Colonic mucosa (tissue), 4 donors: Measurements from ENCODE around the gene NEAT1. TPM values are rescaled to one million over a fixed set of nuclear protein-coding genes. Genes with fewer than 3 reads are reported as not detected.
A peak's percentile ranks its signal among the peaks of the same experiment; 100 is the strongest.
"Not testable (repeated sequence)": the region's sequence is repeated elsewhere in the genome, so short reads cannot be mapped to it uniquely, and the experiment has no call there.

Experiments used
- DNase-seq: peaks from one replicate; pipeline ENCODE4 v3.0.0-alpha.2; 2020
- H3K27ac ChIP-seq: fragments of 200-600 bp; one replicate; pipeline ENCODE4 v1.8.0; 2021
- H3K27me3 ChIP-seq: fragments of 200-600 bp; one replicate; pipeline ENCODE4 v1.8.0; 2021
- H3K36me3 ChIP-seq: fragments of 200-600 bp; one replicate; pipeline ENCODE4 v1.8.0; 2021
- H3K4me1 ChIP-seq: fragments of 200-600 bp; one replicate; pipeline ENCODE4 v1.8.0; 2021; ENCODE audit warnings: mild to moderate bottlenecking
- H3K4me3 ChIP-seq: fragments of 200-600 bp; one replicate; pipeline ENCODE4 v1.8.0; 2021
- H3K9ac ChIP-seq, 2 donors: one replicate each; pipeline ENCODE4 v1.7.0; 2013; ENCODE audit warnings: control low read depth in 2 of 2, low read depth in 2 of 2, low read length in 2 of 2
- H3K9me3 ChIP-seq: fragments of 200-600 bp; one replicate; pipeline ENCODE4 v1.8.0; 2021
- CTCF ChIP-seq: fragments of 200-600 bp; IDR thresholded peaks from one replicate; pipeline ENCODE4 v1.8.0; 2022; ENCODE audit warnings: antibody characterized with exemption, mild to moderate bottlenecking
- intact Hi-C: fragments of 100-400 bp; cut with DNase I; formaldehyde crosslinking; loops from one replicate; pipeline ENCODE4 v1.14.1; 2022
- total RNA-seq, 2 donors: library from RNA; stranded (reverse); fragmentation: NEBNext Ultra II Directional in 1 of 2; extraction: Animal tissue kit (Norgen Biotek cat#: 25700) in 1 of 2; gene quantifications; one replicate each; pipeline ENCODE4 v1.2.1, GENCODE V29; 2021
- donor health status: healthy.
- donor health status: DM: no; HTN: no; CAD: no.
- donor health status: DM: no; HTN: no; CAD: no.

Gene NEAT1
- total RNA-seq, 2 donors from 2014 or later = 269 to 502 TPM

DNA sequence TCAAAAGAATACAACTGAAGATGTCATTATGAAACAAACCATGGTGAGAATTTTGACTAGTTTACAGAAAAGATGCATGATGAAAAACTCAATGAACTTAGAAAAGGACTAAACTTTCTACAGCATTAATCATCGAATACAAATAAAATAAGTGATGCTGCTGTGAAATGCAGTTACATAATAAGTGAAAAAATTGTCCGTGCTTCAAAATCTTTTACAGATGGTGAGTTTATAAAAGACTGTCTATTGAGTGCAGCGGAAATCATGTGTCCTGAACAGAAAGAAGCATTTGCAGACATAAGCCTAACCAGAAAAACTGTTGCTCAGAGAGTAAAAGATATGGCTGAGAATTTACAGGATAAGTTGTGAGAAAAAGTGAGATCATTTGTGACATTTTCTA, 33.8 kb downstream of the NEAT1 start:
- Histone ChIP-seq H3K9ac (no peak overlapping the region), H3K36me3 (no peaks in the 10 kb centered on the region), H3K27ac (no peak overlapping the region), H3K4me1 (no peaks in the 10 kb centered on the region), H3K4me3 (no peak overlapping the region), H3K9me3 (no peaks in the 10 kb centered on the region), H3K27me3 (no peaks in the 10 kb centered on the region)
- no peak for TF ChIP-seq CTCF
- intact Hi-C loops = no loop called here
- no peak for DNase-seq

- H3K27ac ChIP-seq = no peak overlapping the region
- intact Hi-C loops = no loop called here
- H3K4me3 ChIP-seq = no peak overlapping the region
- no peaks in the 10 kb centered on the region for H3K36me3 ChIP-seq
- DNase-seq = no peak
- no peak for TF ChIP-seq CTCF
- no peaks in the 10 kb centered on the region for H3K4me1 ChIP-seq
- H3K9me3 ChIP-seq = no peaks in the 10 kb centered on the region
- no peaks in the 10 kb centered on the region for H3K27me3 ChIP-seq
- no peak overlapping the region for H3K9ac ChIP-seq
These were observed 37.0 kb downstream of the NEAT1 start for GRCh38 chr11:65459552-65459951.

DNA sequence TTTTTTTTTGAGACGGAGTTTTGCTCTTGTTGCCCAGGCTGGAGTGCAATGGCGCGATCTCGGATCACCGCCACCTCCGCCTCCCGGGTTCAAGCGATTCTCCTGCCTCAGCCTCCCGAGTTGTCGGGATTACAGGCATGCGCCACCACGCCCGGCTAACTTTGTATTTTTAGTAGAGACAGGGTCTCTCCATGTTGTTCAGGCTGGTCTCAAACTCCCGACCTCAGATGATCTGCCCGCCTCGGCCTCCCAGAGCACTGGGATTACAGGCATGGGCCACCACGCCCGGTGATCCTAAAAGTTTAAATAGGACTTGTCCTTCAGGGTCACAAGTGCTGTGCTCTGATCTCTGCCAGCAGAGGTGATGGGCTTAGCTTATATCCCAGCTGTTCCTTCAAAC, 42.9 kb downstream of the NEAT1 start:
- not testable (repeated sequence) for H3K27ac ChIP-seq, H3K4me3 ChIP-seq, H3K4me1 ChIP-seq, H3K36me3 ChIP-seq, H3K27me3 ChIP-seq, DNase-seq, H3K9me3 ChIP-seq, H3K9ac ChIP-seq
- intact Hi-C loops = loop anchor here (10.0 kb wide), 1 partner anchor 51 kb away; no protein-coding TSS in a partner anchor

DNA sequence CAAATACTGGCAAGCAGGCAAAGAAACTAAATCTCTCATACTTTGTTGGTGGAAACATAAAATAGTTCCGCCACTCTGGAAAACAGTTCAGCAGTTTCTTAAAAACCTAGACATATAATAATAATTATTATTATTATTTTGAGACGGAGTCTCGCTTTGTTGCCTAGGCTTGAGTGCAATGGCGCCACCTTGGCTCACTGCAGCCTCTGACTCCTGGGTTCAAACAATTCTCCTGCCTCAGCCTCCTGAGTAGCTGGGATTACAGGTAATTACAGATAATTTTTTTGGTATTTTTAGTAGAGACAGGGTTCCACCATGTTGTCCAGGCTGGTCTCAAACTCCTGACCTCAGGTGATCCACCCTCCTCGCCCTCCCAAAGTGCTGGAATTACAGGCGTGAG, 44.7 kb downstream of the NEAT1 start:
- H3K4me3 ChIP-seq, DNase-seq, H3K36me3 ChIP-seq, H3K27me3 ChIP-seq, H3K4me1 ChIP-seq, H3K9me3 ChIP-seq, H3K9ac ChIP-seq: not testable (repeated sequence)
- H3K27ac ChIP-seq = peak overlapping the region; percentile 46
- intact Hi-C loops = loop anchor here (10.0 kb wide), 1 partner anchor 53 kb away; no protein-coding TSS in a partner anchor

DNA sequence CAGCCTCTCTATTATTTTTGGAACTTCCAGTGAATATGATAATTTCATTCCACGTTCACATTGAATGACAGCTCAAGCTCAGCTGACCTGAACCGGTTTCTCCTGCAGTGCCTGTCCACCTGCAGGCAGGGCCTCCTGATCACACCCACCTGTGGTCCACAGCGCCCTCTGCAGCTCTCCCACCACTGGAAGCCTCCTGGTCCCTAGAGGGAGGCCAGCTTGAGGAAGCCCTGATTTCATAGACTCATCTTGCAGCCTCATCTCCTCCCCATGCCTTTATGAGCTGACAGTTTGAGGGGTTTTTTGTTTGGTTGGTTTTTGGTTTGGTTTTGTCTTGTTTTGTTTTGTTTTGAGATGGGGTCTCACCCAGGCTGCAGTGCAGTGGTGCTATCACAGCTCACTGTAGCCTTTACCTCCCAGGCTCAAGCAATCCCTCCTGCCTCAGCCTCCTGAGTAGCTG, 46.3 kb downstream of the NEAT1 start:
- H3K9ac ChIP-seq = peak overlapping the region in 1 of 2 donors; percentile 46
- H3K4me3 ChIP-seq = no peak overlapping the region
- no peaks in the 10 kb centered on the region for H3K36me3 ChIP-seq
- H3K9me3 ChIP-seq = no peaks in the 10 kb centered on the region
- H3K27me3 ChIP-seq = no peaks in the 10 kb centered on the region
- TF ChIP-seq CTCF = peak; percentile 73
- intact Hi-C loops = loop anchor here (10.0 kb wide), 1 partner anchor 54 kb away; no protein-coding TSS in a partner anchor
- peak; percentile 93 for DNase-seq
- peak overlapping the region; percentile 46 for H3K27ac ChIP-seq
- H3K4me1 ChIP-seq = peaks cover 3% of the 10 kb centered on the region

DNA sequence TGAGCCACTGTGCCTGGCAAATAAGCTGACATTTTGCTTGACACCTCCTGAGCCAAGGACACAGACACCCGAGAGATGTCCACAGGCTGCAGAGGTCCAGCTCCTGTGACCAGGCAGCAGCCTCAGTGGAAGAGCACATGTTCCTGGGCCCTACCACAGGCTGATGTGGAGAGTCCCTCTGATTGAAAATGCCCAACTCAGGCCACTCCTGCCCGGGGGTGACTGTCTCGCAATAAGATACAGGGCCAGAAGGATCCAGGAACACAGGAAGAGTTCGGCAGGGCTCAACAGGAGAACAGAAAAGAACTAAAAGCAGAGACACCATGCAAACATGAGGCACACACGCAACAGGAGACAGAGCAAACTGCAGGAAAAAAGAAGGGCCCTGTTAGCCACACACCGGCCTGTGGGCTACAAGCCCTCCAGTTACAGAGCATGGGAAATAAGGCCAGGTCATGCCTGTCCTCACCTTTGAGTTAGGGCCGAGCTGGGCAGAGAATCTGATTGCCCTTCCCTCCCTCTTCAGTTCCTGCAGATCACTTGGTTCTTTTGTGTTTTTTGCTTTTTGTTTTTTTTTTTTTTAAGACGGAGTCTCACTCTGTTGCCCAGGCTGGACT, 47.9 kb downstream of the NEAT1 start:
- DNase-seq = no peak
- TF ChIP-seq CTCF = no peak
- Histone ChIP-seq H3K9me3 (no peaks in the 10 kb centered on the region), H3K4me3 (no peak overlapping the region), H3K27me3 (no peaks in the 10 kb centered on the region), H3K4me1 (peaks cover 3% of the 10 kb centered on the region), H3K9ac (peak overlapping the region; percentile 24 to 55), H3K27ac (peak overlapping the region; percentile 93), H3K36me3 (no peaks in the 10 kb centered on the region)
- intact Hi-C loops = loop anchor here (5.0 kb wide), 1 partner anchor 37 kb away; no protein-coding TSS in a partner anchor
